Activated B cell treated with CpG ODN at 0.5 μM for 24 hours (primary cell): ENCODE measurements around the gene LCOR. TPM values are rescaled to one million over a fixed set of nuclear protein-coding genes. Genes with fewer than 3 reads are reported as not detected.

Experiments
- ATAC-seq: fragments of 200-7000 bp; cut with Tn5 transposase; one replicate; pipeline ENCODE4 v1.10.0; 2021; ENCODE audit warnings: low read depth, mild to moderate bottlenecking, moderate library complexity
- CTCF ChIA-PET: fragments of 350-600 bp; sonication (Branson Sonifier 250); formaldehyde crosslinking; loops from one replicate; lab custom pipeline; 2021; ENCODE audit warnings: antibody characterized with exemption; lab: Charles Lee
- POLR2A ChIA-PET: fragments of 350-600 bp; sonication (Branson Sonifier 250); formaldehyde crosslinking; loops from one replicate; lab custom pipeline; 2021; ENCODE audit warnings: antibody characterized with exemption; lab: Charles Lee
- DNase-seq: peaks from one replicate; pipeline ENCODE4 v3.0.0; 2022
- H3K27ac Mint-ChIP-seq: one replicate; pipeline ENCODE4 v1.8.0; 2020; ENCODE audit warnings: mixed read lengths
- H3K27me3 Mint-ChIP-seq: one replicate; pipeline ENCODE4 v1.8.0; 2021; ENCODE audit warnings: mixed read lengths
- H3K36me3 Mint-ChIP-seq: one replicate; pipeline ENCODE4 v1.8.0; 2021; ENCODE audit warnings: low read depth, mixed read lengths
- H3K4me1 Mint-ChIP-seq: one replicate; pipeline ENCODE4 v1.8.0; 2021; ENCODE audit warnings: mixed read lengths
- H3K4me3 Mint-ChIP-seq: one replicate; pipeline ENCODE4 v1.8.0; 2020; ENCODE audit warnings: mild to moderate bottlenecking, mixed read lengths
- H3K9me3 Mint-ChIP-seq: one replicate; pipeline ENCODE4 v1.8.0; 2020; ENCODE audit warnings: mixed read lengths
- intact Hi-C: fragments of 100-400 bp; cut with micrococcal nuclease; formaldehyde crosslinking; loops from one replicate; pipeline ENCODE4 v1.15.1; 2024
- total RNA-seq: library from RNA; stranded (reverse); gene quantifications from 2 replicates; pipeline ENCODE4 v1.2.3, GENCODE V29; 2022
- TF ChIP-seq, protein P1 (sequence below): fragments of 200-600 bp; IDR thresholded peaks from one replicate; pipeline ENCODE4 v1.8.0; 2022; ENCODE audit warnings: antibody characterized with exemption, mild to moderate bottlenecking

LCOR gene
- total RNA-seq, 1 donor from 2014 or later: 54.9 TPM

DNA sequence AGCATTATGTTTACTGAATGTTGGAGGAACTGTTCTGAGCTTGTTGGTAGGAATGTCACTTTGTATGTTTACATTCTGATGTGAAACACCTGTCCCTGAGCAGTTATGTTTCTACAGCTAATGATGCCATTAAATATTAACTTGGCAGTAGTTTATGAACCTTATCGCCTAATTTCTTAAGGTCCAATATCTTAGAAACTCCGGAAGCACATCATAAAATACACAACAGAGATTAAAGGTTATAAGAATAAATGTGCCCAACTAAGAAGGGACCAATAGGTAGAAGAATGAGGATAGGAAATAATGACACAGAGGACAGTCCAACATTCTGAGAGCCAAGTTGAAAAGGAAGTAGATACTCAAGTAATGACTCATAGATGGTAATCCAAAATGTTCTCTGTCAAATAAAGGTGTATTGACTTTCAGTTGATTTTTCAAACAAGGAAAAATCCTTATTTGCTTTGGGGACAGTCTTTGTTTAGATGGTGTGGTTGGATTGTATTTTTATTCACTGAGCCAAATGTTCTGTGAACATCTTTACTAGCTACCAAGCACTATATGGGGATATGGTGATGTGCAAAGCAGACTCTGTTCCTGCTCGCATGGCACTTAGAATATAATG is 31.9 kb downstream of the LCOR start:
- H3K9me3 Mint-ChIP-seq: no peaks in the 10 kb centered on the region
- ATAC-seq (peak; percentile 76), DNase-seq (no peak)
- peak overlapping the region; percentile 71 for H3K27ac Mint-ChIP-seq
- POLR2A ChIA-PET: interaction anchor here (1.5 kb wide), 1 partner anchor 31 kb away, joined by 5 read pairs; the partner anchor contains the start of gene LCOR
- intact Hi-C loops: loop anchor here (2.0 kb wide), 1 partner anchor 31 kb away; the partner anchor contains the start of gene LCOR
- TF ChIP-seq, protein P1, sequence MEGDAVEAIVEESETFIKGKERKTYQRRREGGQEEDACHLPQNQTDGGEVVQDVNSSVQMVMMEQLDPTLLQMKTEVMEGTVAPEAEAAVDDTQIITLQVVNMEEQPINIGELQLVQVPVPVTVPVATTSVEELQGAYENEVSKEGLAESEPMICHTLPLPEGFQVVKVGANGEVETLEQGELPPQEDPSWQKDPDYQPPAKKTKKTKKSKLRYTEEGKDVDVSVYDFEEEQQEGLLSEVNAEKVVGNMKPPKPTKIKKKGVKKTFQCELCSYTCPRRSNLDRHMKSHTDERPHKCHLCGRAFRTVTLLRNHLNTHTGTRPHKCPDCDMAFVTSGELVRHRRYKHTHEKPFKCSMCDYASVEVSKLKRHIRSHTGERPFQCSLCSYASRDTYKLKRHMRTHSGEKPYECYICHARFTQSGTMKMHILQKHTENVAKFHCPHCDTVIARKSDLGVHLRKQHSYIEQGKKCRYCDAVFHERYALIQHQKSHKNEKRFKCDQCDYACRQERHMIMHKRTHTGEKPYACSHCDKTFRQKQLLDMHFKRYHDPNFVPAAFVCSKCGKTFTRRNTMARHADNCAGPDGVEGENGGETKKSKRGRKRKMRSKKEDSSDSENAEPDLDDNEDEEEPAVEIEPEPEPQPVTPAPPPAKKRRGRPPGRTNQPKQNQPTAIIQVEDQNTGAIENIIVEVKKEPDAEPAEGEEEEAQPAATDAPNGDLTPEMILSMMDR: no peak
- peaks cover 42% of the 10 kb centered on the region for H3K36me3 Mint-ChIP-seq
- H3K4me3 Mint-ChIP-seq: peak overlapping the region; percentile 5
- peaks cover 52% of the 10 kb centered on the region for H3K4me1 Mint-ChIP-seq
- H3K27me3 Mint-ChIP-seq: no peaks in the 10 kb centered on the region
- CTCF ChIA-PET: no interaction called here

DNA sequence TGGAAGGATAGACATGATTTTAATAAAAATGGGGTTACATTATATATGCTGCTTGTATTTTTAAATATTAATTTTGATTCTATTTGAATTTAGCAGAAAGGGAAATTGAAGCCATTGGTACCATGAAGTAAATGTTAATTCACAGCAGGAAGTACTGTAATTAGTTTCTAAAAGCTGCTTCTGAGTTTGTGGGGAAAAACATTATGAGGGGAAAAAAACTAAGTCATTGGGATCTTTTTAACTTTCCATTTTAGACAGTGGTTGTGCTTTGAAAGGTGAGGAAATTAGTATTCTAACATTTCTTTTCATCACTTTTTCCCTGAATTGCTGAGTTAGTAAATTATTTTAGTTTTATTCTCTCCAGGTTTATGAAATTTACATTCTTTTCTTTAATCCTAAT is 41.0 kb downstream of the LCOR start:
- POLR2A ChIA-PET: no interaction called here
- no peaks in the 10 kb centered on the region for H3K27me3 Mint-ChIP-seq
- H3K9me3 Mint-ChIP-seq: no peaks in the 10 kb centered on the region
- CTCF ChIA-PET: no interaction called here
- ATAC-seq (no peak), DNase-seq (no peak)
- H3K36me3 Mint-ChIP-seq: peaks cover 17% of the 10 kb centered on the region
- H3K4me1 Mint-ChIP-seq: peaks cover 65% of the 10 kb centered on the region
- H3K27ac Mint-ChIP-seq: no peak overlapping the region
- no peak overlapping the region for H3K4me3 Mint-ChIP-seq
- intact Hi-C loops: no loop called here
- TF ChIP-seq, protein P1: no peak

DNA sequence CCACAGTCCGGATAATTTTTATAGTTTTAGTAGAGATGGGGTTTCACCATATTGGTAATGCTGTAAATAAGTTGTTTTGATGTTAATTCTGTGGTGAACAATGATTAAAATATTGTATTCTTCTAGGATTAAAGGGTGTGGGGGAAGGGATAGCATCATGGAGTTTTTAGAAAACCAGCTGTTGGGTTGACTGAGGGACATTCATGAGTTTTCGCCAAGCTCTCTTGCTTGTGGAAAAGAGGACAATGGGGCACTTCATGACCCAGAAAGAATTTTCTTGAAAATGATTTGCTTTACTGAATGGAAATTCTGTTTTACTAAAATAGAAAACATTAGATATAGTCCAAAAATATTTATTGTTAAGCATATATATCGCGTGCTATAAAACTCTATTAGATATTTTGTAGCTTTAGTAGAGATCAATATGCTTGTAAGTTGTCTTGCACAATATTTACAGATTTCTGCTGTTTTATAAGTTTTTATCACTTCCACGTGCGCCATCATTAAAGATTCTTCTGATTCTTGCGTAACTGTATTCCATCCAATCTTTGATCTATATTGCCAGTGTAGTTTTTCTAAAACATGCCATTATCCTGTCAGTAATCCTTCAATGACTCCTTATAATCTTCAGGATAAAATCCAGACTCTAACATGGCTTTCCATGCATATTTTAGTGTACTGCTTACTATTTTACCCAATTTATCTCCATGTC is 41.8 kb downstream of the LCOR start:
- intact Hi-C loops: no loop called here
- TF ChIP-seq, protein P1: no peak
- ATAC-seq (no peak), DNase-seq (no peak)
- Mint-ChIP-seq H3K27me3 (no peaks in the 10 kb centered on the region), H3K4me1 (peaks cover 66% of the 10 kb centered on the region), H3K27ac (no peak overlapping the region), H3K36me3 (peaks cover 24% of the 10 kb centered on the region), H3K4me3 (no peak overlapping the region), H3K9me3 (no peaks in the 10 kb centered on the region)
- CTCF ChIA-PET: no interaction called here
- POLR2A ChIA-PET: interaction anchor here (0.7 kb wide), 1 partner anchor 1094 kb away, joined by 3 read pairs; no protein-coding TSS in a partner anchor

DNA sequence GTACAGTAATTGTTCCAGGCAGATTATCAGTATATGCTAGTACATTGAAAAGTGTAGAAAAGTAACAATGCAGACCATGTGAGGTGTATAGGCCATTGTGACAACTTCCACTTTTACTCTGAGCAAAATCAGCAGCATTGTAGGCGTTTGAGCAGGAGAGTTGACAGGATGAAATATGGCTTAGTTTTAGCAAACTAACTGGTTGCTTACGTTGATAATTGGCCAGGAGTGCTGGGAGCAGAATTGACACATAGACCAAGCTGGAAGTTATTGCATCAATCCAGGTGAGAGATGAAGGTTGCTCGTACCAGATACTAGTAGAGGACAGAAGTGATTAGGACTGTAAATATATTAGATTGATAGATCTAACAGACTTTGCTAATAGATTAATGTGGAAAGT is 46.0 kb downstream of the LCOR start:
- TF ChIP-seq, protein P1: no peak
- intact Hi-C loops: no loop called here
- H3K9me3 Mint-ChIP-seq: no peaks in the 10 kb centered on the region
- H3K36me3 Mint-ChIP-seq: peaks cover 21% of the 10 kb centered on the region
- H3K27me3 Mint-ChIP-seq: no peaks in the 10 kb centered on the region
- H3K4me3 Mint-ChIP-seq: no peak overlapping the region
- ATAC-seq: no peak
- no peak for DNase-seq
- H3K4me1 Mint-ChIP-seq: peaks cover 70% of the 10 kb centered on the region
- POLR2A ChIA-PET: interaction anchor here (0.6 kb wide), 1 partner anchor 39 kb away, joined by 5 read pairs; no protein-coding TSS in a partner anchor
- CTCF ChIA-PET: no interaction called here
- no peak overlapping the region for H3K27ac Mint-ChIP-seq

DNA sequence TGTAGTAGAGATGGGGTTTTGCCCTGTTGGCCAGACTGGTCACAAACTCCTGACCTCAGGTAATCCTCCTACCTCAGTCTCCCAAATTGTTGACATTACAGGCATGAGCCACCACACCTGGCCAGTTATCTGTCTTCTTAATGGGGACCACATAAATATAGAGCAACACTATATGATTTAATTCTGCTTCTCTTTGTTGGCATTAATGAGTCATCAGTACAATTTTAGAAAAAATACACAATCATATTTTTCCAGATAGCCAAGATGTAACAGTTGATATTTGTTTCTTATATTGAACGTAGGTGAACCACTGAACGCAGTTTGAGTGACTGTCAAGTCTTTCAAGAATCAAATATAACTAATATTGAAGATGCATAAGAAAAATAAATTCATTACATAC is 48.5 kb downstream of the LCOR start:
- Mint-ChIP-seq H3K36me3 (peaks cover 19% of the 10 kb centered on the region), H3K27ac (no peak overlapping the region), H3K27me3 (no peaks in the 10 kb centered on the region), H3K4me1 (peaks cover 60% of the 10 kb centered on the region), H3K4me3 (no peak overlapping the region), H3K9me3 (no peaks in the 10 kb centered on the region)
- ChIA-PET CTCF (no interaction called here), POLR2A (no interaction called here)
- intact Hi-C loops: no loop called here
- no peak for DNase-seq
- TF ChIP-seq, protein P1: no peak
- ATAC-seq: no peak
